GM11168 (cell line): Measurements from ENCODE around the gene ZNF761.
"Not testable (repeated sequence)": the region's sequence is repeated elsewhere in the genome, so short reads cannot be mapped to it uniquely, and the experiment has no call there.

Experiments
- in situ Hi-C: fragments of 300-500 bp; cut with MboI; formaldehyde crosslinking; loops from one replicate; pipeline ENCODE4 v1.12.0; 2022; ENCODE audit warnings: low sequenced_read_pairs; ENCODE audit not compliant: unreplicated experiment

The ZNF761 gene

DNA sequence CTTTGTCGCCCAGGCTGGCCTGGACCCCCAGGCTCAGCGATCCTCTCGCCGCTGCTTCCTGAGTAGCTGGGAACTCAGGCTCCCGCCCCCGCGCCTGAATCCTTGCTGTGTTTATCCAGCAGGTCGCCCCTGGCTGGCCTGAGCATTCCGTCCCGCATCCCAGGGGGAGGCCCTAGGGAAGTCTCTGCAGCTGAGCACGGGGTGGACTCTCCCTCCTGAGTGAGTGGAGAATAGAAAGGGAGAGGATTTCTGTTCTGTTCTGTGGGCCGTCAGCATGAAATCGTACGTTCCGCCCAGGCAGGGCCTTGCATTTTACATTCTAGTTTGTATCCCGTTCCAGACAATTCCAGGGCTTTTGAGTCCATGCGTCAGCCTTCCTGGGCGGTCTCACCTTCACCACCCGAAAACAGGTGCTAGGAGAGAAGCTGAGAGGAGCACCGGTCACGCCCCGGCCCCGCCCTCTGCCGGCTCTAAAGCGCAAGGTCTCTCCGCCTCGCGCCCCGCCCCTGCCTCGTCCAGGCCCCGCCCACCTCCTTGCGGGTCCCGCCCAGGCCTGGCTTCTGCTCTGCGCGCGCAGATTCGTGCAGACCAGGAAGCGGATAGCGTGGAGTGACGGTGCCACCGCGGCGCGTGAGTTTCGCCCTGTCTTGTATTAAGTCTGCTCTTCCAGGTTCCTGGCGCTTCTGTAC is at the start of gene ZNF761:
Gene ZNF761 (plus strand): TSS at position 586 of the 689 bp plus-strand sequence. CDS start 15,285 bp downstream, outside the sequence.
- in situ Hi-C loops, result no loop called here

DNA sequence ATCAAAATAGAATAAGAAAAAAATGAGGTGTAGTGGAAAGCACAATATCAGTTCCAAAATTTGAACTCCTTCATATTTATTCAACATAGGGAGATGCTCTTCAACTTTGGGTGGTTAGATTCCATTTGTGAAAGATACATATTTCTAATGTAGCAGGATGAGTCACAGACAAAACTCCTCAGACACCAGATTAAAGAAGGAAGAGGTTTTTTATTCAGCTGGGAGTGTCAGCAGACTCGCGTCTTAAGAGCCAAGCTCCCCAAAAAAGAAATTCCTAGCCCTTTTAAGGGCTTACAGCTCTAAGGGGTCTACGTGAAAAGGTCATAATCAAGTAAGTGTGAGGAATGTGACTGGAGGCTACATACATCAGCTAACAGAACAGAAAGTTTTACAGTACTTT is 43.6 kb upstream of the ZNF761 start:
- in situ Hi-C loops, result no loop called here

DNA sequence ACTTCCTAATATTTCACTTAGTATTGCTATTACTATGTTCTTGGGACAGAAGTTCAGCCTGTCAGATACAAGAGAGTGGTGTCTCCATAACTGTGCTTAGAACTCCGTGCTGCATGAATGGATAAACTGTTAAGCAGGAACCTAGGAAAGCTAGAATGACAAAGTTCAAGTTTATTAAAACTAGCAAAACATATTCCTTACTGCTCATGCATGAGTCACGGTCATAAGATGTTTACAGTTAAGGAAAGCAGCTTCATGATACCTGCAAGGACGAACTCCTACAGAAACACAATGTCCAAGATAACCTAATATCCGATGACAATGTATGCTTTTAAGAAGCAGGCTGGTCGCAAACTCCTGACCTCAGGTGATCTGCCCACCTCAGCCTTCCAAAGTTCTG is 42.9 kb upstream of the ZNF761 start:
- in situ Hi-C loops, result no loop called here

DNA sequence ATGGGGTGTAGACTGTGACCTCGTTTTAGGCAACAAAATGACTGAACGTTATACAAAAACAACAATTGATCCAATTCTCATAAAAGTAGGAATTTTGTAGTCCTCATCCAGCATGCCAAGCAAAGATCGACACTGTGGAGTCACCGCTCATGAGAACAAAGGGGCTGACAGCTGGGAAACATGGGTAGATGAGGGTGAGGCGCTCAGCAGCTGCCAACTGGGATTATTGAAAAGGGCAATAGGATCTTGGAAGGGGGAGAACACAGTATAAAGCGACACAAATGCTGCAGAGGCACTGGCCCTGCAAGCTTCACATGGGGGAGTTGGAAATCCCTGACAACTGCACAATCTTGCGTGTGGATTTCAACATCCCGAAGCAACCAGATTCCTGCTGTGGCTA is 42.2 kb upstream of the ZNF761 start:
- in situ Hi-C loops, result no loop called here

DNA sequence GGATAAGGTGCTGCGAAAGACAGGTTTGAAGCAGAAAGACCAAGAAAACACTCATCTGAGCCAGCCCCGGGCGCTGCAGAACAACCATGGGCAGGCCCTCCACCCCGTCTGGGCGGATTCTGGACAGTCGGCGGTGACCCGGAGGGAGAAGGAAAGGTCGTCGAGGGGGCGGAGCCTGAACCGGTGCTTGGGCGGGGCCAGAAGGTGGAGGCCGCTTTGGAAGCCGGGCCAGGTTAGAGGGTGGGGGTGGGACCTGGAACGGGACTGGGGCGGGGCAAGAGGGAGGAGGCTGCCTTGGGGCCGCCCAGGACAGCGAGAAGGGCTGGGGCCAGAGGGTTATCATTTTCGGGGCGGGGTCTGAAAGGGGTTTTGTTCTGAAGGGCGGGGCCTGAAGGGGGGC is 41.8 kb upstream of the ZNF761 start:
- in situ Hi-C loops, result no loop called here

DNA sequence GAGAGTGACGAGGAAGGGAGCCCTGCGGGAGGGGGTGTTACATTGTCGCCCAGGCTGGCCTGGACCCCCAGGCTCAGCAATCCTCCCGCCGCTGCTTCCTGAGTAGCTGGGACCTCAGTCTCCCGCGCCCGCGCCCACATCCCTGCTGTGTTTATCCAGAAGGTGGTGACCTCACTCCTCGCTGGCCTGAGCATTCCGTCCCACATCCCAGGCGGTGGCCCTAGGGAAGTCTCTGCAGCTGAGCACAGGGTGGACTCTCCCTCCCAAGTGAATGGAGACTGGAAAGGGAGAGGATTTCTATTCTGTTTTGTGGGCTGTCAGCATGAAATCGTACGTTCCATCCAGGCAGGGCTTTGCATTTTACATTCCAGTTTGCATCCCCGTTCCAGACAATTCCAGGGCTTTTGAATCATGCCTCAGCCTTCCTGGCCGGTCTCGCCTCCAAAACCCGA is 37.2 kb upstream of the ZNF761 start:
- in situ Hi-C loops, result no loop called here

DNA sequence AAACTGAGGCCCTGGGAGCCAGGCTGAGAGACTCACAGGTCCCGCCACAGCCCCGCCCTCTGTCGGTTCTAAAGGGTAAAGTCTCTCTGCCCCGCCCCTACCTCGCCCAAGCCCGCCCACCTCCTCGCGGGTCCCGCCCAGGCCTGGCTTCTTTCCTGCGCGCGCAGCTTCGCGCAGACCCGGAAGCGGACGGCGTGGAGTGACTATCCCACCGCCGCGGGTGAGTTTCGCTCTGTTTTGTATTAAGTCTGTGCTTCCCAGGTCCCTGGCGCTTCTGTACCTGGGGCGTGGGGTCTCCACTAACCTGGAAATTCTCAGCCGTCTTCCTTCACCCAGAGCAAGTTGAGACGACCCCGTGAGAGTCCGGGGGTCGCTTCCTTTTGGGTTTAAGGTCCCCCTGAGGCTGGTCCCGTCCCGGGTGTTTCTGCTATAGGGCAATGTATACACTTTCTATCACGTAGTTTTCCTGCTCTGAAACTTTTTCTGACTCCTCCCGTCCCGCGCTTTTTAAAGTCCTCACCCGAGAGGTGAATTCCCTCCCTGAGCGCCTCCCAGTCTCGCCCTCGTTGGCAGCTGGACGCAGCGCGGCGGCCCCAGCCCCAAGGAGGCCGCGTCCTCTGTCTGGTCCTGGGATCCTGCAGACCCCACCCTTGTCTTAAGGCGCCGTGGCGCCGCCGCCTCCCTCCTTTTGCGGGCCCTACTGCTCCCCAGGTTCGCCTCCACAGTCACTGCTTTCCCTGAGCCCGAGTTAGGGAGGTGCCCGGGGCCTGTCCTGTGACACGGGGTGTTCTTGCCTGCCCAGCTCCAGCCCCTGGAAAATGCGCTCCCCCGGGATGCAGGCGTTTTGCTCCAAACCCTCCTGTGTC is 36.6 kb upstream of the ZNF761 start, which contains the start of gene ZNF765:
Gene ZNF765 (plus strand): TSS at position 176 of the 866 bp plus-strand sequence. CDS start 2,867 bp downstream, outside the sequence.
- in situ Hi-C loops, result no loop called here

DNA sequence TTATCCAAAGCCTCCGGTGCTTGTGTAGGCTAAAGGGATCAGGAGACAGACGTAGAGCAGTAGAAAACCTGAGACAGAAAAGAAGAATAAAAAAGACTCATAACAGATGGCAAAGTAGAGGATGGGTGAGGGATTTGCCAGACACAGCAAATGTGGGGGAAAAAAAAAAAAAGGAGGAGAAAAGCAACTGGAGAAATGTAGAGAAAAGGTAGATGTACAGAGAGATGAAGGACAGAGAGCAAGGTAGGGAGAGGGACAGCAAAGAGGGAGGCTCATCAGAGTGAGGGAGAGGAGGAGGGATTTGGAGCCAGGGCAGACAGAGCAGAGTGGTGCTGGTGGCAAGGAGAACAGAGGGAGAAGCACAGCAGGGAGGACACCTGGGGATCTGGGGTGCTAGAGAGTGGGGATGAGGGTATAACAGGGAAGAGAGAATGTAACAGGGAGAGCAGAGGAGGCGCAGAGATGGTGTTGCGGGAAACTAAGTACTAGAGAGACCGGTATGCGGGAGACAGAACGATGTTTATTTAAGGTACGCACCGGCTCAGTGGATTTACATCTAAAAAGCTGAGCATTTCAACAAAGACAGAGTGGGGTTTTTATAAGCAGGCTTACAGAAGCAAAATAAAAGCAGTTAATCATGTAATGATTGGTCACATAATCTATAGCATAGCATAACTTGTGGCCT is 35.8 kb upstream of the ZNF761 start:
- in situ Hi-C loops, result not testable (repeated sequence)

DNA sequence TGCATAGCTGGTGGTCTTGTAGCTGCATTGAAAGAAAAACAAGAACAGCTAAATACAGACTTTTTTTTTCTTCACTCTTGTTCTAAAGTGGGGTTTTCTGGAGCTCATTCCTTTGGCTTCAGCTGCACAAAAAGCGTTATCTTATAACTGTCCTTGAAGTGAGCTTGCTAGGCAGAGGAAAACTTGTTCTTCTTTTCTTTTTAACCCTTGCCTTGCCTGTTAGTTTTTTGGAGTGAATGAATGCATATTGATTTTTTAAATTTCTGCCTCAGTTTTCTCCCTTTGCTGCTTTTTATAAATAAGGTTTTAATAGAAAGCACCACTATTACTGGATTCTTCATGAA is 35.3 kb upstream of the ZNF761 start:
- in situ Hi-C loops, result no loop called here

DNA sequence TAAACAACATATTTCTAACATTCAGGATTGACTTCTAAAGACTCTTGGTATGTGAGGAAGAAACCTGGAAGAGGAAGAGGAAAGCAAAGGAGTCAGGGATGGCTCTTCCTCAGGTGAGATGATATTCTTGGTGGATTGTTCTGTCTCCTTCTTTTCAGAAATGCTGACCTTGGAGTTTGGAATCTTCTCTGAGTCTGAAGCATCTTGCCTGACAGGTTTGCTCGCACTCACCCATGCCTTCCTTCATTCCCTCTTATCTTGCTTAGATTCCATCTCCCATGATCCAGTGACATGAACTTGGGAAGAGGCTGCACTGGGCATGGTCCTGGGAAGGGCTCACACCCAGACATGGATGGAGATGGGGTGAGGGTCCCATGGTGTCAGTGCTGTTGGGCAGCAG is 33.9 kb upstream of the ZNF761 start:
- in situ Hi-C loops, result not testable (repeated sequence)

DNA sequence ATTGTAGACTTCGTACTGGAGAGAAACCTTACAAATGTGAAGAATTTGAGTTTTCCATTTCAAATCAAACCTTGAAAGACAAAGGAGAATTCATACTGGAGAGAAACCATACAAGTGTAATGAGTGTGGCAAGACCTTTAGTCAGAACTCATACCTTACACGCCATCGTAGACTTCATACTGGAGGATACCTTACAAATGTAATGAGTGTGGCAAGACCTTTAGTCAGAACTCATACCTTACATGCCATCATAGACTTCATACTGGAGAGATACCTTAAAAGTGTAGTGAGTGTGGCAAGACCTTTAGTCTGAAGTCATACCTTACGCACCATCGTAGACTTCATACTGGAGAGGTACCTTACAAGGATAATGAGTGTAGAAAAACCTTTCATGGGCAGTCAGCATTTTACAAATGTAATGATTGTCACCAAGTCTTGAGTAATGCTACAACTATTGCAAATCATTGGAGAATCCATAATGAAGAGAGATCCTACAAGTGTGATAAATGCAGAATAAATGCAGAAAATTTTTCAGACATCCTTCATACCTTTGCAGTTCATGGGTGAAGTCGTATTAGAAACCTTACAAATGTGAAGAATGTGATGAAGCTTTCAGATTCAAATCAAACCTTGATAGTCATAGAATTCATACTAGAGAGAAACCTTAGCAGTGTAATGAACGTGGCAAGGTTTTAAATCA is 22.1 kb upstream of the ZNF761 start:
- in situ Hi-C loops, result no loop called here

DNA sequence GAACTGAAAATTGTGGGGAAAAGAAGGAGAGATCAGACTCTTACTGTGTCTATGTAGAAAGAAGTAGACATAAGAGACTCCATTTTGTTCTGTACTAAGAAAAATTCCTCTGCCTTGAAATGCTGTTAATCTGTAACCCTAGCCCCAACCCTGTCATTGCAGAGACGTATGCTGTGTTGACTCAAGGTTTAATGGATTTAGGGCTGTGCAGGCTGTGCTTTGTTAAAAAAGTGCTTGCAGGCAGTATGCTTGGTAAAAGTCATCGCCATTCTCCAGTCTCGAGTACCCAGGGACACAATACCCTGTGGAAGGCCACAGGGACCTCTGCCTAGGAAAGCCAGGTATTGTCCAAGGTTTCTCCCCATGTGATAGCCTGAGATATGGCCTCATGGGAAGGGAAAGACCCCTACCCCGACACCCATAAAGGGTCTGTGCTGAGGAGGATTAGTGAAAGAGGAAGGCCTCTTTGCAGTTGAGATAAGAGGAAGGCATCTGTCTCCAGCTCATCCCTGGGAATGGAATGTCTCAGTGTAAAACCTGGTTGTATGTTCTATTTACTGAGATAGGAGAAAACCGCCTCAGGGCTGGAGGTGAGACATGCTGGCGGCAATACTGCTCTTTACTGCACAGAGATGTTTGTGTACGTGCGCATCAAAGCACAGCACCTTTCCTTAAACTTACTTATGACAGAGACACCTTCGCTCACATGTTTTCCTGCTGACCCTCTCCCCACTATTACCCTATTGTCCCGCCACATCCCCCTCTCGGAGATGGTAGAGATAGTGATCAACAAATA is 11.1 kb upstream of the ZNF761 start:
- in situ Hi-C loops, result not testable (repeated sequence)

DNA sequence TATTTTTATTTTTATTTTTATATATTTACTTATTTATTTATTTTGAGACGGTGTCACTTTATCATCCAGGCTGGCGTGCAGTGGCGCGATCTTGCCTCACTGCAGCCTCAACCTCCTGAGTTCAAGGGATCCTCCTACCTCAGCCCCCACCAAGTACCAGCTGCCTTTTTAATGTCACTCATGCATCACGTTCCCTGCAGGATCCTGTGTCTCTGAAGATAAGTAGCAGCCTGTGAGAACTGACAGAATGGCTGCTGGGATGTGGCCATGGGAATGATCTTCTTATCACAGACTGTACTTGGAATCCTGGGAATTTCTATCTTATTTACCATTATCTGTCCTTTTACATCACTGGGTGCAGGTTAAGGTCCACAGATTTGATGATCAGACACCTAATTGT is 9.2 kb upstream of the ZNF761 start:
- in situ Hi-C loops, result no loop called here

DNA sequence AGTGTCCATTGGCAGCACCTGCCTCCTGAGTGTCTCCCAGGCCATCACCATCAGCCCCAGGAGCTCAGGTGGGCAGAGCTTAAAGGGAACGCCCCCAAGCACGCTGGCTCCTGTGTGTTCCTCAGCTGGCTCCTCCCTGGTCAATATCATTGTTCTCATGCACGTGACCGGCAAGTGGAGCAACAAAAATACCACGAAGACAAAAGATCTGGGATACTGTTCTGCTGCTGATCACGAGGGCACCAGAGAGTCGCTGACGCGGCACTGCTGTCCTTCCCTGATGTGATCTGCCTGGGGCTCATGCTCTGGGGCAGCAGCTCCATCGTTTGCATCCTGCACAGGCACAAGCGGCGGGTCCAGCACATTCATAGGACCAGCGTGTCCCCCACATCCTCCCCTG is 8.7 kb upstream of the ZNF761 start:
- in situ Hi-C loops, result not testable (repeated sequence)

DNA sequence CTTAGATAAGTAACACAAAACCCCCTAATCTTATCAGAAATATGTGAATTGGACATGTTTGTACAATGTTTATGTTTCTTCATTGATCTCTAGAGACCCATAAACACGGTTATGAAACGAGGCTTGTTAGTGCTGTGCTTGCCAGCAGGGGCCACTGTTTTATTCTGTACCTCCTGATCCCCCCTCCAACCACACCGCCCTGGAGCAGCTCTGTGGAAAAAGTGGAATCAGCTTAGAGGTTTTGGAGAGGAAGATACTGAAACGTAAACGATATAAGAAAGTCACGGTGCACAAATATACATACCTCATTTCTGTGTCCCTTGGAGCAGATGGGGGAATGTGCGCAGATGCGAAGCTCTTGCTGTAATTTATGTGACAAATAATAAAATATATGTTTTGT is 8.1 kb upstream of the ZNF761 start:
- in situ Hi-C loops, result not testable (repeated sequence)

DNA sequence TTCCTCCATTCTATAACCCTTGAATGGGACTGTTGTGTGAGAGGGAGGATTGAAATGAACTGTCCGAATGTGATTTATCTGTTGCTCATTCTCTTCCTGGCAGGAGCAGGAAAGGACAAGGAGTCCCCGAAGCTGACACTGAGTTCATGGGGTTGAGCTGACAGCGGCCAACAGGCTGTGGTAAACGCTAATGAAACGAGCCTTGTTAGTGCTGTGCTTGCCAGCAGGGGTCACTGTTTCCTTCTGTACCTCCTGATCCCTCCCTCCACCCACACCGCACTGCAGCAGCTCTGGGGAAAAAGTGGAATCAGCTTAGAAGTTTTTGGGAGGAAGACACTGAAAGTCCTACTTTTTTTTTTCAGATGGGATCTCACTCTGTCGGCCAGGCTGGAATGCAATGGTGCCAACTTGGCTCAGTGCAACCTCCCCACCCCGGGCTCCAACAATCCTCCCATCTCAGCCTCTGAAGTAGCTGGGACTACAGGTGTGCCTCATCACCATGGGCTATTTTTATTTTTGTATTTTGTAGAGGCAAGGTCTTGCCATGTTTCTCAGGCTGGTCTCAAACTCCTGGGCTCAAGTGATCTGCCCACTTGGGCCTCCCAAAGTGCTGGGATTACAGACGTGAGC is 6.7 kb upstream of the ZNF761 start:
- in situ Hi-C loops, result no loop called here

DNA sequence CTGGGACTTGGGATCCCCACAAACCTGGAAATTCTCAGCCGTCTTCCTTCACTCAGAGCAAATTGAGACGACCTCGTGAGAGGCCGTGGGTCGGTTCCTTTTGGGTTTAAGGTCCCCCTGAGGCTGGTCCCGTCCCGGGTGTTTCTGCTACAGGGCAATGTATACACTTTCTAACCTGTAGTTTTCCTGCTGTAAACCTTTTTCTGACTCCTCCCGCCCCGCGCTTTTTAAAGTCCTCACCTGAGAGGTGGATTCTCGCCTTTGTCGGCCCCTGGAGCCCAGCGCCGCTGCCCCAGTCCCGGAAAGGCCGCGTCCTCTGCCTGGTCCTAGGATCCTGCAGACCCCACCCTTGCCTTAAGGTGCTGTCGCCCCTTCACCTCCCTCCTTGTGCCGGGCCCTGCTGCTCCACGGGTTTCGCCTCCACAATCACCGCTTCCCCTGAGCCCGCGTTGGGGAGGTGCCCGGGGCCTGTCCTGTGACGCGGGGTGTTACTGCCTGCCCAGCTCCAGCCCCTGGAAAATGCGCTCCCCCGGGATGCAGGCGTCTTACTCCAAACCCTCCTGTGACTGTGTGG is 391 bp downstream of the ZNF761 start:
- in situ Hi-C loops, result no loop called here

DNA sequence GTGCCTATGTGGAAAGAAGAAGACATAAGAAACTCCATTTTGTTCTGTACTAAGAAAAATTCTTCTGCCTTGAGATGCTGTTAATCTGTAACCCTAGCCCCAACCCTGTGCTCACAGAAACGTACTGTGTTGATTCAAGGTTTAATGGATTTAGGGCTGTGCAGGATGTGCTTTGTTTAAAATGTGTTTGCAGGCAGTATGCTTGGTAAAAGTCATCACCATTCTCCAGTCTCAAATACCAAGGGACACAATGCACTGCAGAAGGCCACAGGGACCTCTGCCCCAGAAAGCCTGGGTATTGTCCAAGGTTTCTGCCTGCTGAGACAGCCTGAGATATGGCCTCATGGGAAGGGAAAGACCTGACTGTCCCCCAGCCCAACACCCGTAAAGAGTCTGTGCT is 12.0 kb downstream of the ZNF761 start:
- in situ Hi-C loops, result not testable (repeated sequence)

DNA sequence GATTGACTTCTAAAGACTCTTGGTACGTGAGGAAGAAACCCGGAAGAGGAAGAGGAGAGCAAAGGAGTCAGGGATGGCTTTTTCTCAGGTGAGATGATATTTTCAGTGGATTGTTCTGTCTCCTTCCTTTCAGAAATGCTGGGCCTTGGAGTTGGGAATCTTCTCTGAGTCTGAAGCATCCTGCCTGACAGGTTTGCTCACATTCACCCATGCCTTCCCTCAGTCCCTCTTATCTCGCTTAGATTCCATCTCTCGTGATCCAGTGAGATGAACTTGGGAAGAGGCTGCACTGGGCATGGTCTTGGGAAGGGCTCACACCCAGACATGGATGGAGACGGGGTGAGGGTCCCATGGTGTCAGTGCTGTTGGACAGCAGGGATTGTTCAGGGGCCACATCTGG is 15.4 kb downstream of the ZNF761 start:
- in situ Hi-C loops, result not testable (repeated sequence)
